COLO829 (cell line): ENCODE measurements around the gene RNF212.

Source experiments
- DNase-seq: peaks from one replicate; pipeline ENCODE4 v3.0.0; 2012; ENCODE audit warnings: low spot score

Gene RNF212

GRCh38 chr4:1036095-1036494 lies 77.3 kb downstream of the RNF212 start:
- no peak for DNase-seq

- DNase-seq: peak; percentile 64
These were observed 77.9 kb downstream of the RNF212 start for GRCh38 chr4:1035510-1035909.

DNA sequence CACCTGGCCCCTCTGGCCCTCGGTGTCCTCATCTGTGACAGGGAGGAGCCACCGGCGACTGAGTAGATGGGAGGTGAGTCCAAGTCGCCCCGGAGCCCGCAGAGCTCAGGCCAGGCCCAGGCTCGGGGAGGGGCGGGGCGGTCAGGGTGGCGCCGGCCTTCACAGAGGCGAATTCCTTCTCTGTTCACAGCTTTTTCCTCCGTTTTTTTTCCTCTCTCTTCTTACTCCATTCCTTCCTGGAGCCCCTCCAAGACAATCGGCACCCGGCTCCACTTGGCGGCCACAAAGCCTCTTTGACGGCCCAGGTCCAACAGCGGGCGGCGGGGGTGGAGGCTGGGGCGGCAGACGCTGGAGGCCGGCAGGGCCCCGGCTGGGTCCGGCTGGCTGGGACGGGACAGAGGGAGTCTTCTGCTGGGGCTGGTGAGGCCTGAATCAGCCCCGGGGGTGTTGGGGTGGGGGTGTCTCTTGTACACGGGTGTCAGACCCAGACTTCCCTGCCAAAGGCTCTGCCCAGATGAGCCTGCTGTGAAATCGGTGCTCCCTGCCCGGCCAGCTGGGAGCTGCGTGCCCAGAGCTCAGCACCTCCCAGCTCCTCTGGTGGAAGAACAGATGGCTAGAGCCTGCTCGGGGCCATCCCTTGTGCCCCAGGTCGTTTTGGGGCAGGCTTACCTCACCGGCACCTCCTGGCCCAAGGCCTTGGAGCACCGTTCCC lies 79.4 kb downstream of the RNF212 start:
- no peak for DNase-seq

DNA sequence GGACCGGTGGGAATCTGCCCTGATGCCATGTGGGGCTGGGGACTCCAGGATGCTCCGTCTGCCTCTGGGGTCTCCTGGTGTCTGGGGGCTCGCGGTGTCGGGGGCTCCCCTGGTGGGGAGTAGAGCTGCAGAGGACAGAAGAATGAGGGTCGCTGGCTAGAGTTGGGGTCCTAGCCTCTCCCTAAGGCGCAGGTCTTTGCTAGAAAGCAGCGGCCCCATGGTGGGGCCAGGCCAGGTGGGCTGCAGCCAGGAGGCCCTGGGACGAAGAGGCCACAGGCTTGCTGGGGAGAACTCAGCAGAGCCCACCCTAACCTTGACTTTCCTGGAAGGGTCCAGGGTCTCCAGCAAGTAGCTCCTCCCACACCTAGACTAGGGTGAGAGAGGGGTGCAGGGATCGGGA lies 80.5 kb downstream of the RNF212 start:
- no peak for DNase-seq

DNA sequence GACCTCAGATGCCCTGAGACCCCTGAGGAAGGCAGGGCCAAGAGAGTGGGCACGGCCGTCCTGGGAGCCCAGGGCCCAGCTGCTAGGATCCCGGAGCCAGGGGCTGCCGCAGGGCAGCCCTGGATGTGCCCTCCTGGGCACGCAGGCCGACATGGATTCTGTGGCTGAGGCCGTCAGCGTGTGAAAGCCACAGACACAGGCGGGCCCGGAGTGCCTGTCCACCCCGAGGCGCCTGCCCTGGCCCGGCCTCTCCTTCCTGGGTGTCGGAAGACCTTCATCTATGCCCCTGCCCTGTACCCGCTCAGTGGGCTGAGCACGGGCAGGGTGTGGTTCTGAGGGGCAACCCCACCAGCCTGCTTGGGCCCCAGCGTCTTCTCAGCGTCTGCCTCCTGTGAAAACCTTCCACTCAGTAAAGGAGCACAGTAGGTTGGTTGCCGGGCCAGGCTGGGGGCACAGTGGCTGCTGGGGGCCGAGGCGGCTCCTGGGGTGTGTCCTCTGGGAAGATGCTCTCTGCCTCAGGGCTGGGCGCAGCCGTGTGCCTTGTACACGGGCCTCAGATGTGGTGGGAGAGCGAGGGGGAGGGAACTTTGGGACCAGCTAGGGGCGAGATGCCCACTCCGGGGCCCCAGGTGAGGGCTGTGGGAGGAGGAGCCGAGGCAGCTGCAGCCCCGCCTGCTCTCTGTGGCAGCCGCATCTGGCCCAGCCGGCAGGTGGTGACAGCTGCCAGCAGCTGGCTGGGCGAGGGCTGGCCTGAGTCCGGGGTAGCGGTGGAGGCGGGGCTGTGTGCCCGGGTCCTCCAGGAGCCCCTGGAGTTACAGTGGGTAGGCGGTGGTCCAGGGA lies 81.2 kb downstream of the RNF212 start:
- no peak for DNase-seq

GRCh38 chr4:1031346-1031745 lies 82.0 kb downstream of the RNF212 start:
- no peak for DNase-seq

DNA sequence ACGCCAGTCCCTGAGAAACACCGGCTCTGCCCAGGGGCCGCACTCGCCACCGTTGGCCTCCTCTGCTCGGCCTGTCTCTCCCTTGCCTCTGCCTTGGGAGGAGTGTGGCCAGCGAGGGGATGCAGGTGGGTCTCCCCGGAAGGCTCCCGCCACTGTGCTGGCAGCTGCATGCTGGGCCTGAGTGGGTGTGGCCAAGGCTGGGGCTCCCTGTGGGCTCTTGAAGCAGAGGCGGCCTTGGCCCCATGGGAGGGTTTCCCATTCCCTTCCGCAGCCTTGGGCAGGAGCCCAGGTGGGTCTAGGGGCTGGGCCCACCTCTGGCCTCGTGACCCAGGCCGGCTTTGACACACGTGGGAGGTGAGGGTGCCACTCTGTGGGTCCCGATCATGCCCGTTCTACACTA lies 82.8 kb downstream of the RNF212 start:
- no peak for DNase-seq

DNA sequence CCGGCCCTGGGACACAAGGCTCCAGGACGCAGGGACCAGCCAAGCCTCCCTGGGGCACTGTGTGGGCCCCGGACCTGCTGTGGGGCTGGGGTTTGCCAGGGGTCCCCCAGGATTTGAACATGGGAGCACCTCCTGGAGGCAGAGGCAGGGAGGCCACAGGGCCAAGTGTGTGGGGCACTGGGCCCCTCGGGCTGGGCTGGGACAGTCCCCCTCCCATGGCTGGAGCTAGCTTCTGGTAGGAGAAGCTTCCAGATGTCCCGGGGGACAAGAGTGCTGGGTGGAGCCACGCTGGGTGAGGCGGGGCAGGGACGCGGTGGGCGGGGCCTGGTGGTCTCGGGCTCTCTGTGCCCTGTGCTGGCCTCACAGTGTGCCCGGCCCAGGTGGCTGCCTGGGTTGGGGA lies 83.3 kb downstream of the RNF212 start:
- no peak for DNase-seq

DNA sequence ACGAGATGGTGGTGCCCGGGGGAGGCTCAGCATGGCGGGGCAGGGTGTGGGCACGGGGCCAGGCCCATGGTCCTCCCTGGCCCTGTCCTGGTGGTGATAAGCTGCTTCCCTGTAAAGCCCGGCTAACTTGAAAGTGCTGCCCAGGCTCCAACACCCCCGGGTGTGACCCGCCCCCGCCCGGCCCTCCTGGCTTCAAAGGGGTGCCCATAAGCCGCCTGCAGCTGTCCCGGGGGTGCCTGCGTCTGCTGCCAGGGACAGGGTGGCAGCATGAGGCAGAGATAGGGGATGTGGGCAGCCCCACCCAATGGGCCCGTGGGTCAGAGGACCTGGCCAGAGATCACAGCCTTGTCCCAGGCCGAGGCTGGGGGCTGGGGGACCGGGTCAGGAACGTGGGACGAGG lies 83.8 kb downstream of the RNF212 start:
- no peak for DNase-seq

DNA sequence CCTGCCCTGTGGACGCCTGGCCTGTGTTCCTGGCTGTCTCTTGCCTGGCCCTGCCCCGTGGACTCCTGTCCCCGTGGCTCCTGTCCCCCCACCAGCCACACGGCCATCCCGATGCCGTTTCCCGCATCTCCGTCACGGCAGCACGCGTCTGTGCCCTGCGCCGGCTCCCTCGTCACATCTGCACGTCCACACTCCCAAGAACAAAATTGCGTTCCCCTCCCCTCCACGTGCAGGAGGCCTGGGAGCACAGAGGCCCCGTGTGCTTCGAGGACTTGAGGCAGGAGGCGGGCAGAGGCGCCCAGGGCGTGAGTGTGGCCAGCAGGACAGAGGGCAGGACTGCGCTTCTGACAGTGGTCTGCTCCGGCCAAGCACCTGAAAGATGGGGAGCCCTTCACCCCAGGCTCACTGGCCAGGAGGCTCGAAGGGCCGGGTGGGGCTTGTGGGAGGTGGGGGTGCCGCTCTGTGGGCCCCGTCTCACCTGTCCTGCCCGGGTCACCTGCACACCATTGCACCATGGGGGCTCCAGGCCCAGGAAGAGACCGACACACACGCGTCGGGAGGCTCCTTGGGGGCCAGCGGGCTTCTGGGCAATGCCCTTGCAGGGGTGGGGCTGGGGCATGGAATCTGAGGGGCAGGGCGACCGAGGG lies 84.7 kb downstream of the RNF212 start:
- no peak for DNase-seq

DNA sequence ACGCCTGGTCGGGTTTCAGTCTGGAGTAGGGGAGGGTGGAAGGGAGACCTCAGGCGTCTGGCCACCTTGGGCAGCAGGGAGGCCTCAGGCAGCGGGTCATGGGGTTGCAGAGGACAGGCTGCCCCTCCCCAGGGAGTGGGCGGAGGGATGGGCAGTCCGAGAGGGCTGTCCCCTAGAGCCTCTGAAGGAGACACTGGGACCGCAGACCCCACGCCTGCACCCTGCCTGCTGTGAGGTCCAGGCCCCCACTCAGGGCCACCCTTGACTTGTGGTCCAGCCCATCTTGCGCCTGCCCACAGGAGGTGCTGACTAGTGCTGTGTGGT lies 85.5 kb downstream of the RNF212 start:
- DNase-seq: no peak

DNA sequence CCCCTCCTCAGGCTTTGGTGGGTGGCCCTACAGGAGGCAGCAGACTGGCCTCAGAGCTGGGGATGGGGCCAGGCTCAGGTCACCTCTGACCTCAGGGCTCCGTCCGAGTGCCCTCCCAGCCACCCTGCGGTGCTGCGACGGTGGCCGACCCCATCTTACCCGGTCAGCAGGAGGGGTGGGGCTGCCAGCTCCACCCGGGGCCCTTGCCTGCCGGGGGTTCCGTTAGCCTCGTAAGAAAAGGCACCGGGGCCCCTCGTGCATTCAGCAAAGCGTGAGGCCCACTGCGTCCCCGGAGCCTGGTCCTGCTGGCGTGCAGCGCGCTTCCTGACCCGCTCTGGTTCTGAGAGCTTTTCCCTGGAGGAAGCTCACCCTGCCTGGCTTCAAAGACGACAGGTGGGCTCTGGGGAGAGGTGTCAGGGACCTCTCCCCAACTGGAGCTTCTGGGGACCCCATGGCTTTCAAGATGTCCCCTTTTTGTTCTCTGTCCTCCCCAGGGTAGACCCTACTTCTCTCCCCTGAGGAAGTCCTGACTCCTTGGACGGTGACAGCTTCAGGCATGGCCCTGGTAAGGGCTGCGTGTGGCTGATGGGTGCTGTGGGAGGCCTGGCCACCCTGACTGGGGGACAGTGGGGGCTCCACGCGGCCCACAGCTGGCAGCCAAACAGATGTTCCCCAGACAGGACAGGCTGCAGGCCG lies 86.0 kb downstream of the RNF212 start:
- no peak for DNase-seq

DNA sequence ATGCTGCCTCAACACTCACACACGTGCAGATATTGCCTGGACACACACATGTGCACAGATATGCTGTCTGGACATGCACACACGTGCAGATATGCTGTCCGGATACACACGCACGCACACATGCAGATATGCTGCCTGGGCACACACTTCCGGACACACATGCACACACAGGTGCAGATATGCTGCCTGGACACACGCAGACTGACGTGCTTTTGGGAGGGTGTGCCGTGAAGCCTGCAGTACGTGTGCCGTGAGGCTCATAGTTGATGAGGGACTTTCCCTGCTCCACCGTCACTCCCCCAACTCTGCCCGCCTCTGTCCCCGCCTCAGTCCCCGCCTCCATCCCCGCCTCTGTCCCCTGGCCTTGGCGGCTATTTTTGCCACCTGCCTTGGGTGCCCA lies 87.2 kb downstream of the RNF212 start:
- DNase-seq: no peak

- DNase-seq: no peak
These were observed 88.3 kb downstream of the RNF212 start for GRCh38 chr4:1024882-1025545.

DNA sequence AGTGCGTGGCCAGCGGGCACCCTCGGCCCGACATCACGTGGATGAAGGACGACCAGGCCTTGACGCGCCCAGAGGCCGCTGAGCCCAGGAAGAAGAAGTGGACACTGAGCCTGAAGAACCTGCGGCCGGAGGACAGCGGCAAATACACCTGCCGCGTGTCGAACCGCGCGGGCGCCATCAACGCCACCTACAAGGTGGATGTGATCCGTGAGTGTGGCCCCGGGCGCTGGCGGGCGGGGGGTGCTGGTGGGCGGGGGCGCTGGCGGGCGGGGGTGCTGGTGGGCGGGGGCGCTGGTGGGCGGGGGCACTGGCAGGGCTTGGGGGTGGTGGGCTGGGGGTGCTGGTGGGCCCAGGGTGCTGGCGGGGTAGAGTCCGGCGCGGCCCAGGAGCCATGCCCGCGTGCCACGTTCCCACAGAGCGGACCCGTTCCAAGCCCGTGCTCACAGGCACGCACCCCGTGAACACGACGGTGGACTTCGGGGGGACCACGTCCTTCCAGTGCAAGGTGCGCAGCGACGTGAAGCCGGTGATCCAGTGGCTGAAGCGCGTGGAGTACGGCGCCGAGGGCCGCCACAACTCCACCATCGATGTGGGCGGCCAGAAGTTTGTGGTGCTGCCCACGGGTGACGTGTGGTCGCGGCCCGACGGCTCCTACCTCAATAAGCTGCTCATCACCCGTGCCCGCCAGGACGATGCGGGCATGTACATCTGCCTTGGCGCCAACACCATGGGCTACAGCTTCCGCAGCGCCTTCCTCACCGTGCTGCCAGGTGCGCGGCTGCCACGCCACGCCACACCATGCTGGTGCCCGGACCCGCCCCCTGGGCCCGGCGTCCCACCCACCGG lies 89.2 kb downstream of the RNF212 start:
- DNase-seq: no peak

- DNase-seq: no peak
These were observed 90.2 kb downstream of the RNF212 start for GRCh38 chr4:1023075-1023640.

DNA sequence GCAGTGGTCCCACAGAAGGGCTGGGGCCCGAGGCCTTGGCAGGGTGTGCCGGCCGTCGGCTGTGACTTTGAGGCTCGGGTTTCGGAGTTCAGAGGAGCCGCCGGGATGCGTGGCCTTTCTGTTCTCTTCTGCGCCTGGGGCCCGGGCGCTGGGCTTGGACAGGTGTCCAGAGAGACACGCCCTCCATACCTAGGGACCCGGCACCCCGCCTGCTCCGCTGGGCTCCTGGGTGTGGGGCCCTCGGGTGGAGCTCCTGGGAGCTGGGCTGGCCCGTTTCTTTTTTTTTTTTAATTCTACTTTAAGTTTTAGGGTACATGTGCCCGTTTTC lies 90.7 kb downstream of the RNF212 start:
- DNase-seq: no peak

DNA sequence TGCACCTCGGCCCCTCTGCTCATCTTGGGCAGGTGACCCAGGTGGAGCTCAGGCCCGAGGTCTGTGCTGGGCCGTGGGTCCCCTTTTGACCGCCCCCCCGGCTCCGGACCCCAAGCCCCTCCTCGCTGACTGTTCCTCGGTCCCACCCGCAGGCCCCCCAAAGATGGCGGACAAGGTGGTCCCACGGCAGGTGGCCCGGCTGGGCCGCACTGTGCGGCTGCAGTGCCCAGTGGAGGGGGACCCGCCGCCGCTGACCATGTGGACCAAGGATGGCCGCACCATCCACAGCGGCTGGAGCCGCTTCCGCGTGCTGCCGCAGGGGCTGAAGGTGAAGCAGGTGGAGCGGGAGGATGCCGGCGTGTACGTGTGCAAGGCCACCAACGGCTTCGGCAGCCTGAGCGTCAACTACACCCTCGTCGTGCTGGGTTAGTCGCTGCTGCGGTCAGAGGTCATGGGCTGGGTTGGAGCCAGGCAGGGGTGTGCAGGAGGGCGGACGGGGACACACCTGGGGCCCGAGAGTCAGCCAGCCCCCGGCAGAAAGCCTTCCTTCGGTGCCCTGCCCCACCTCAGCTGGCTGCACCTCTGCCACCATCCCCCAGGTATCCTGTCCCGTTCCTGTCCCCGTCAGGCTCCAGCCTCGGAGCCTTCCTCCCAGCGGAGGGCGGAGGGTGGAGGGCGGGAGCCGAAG lies 91.2 kb downstream of the RNF212 start:
- DNase-seq: no peak
